Measurements from ENCODE around the gene ATP13A4. TPM values are rescaled to one million over a fixed set of nuclear protein-coding genes. Genes with fewer than 3 reads are reported as not detected.
"Not testable (repeated sequence)": the region's sequence is repeated elsewhere in the genome, so short reads cannot be mapped to it uniquely, and the experiment has no call there.

The ATP13A4 gene
- total RNA-seq, 1 donor from 2014 or later, result not detected

DNA sequence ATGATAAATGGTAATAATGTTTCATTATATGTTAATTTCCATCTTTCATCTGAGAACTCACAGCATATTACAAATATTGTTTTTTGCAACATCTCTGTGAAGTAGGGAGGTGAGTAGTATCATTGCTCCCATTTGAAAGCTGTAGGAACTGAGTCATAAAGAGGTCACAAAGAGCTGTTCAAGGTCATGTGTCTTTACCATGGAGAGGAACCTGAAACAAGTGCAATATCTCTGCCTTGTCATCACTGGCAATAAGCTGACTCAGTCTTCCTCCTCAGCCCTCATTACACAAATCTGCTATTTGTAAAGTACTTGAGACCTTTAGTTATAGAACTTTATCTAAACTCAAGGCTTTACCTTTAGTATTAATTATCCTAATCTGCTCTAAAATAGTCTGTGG lies 4.4 kb upstream of the ATP13A4 start:
- DNase-seq (ENCODE audit: low read depth in 2 of 2), result no peak

- DNase-seq (ENCODE audit: low read depth in 2 of 2), result no peak
These were observed 2.1 kb upstream of the ATP13A4 start for GRCh38 chr3:193556841-193557240.

GRCh38 chr3:193553586-193553985 lies 1.1 kb downstream of the ATP13A4 start:
- DNase-seq (ENCODE audit: low read depth in 2 of 2), result no peak

- no peak for DNase-seq (ENCODE audit: low read depth in 2 of 2)
These were observed 1.8 kb downstream of the ATP13A4 start for GRCh38 chr3:193552923-193553322.

DNA sequence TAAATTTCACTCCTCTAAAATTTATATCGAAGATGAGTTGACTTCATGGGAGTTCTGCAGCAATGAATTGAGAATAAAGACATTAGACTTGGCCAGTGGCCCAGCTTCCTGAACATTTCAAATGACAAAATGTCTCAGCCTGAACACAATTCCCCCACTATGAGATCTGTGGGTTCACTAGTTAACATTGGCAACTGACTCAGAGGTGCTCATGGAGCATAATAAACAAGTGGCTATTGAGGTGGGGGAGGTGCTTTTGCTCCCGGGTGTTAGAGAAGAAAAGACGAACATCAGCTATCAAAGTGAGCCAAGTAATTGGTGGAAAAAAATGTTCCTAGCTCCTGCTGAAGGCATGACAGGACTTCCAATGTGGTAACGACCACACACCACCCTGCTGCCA lies 6.3 kb downstream of the ATP13A4 start:
- no peak for DNase-seq (ENCODE audit: low read depth in 2 of 2)

GRCh38 chr3:193546129-193546528 lies 8.6 kb downstream of the ATP13A4 start:
- no peak for DNase-seq (ENCODE audit: low read depth in 2 of 2)

DNA sequence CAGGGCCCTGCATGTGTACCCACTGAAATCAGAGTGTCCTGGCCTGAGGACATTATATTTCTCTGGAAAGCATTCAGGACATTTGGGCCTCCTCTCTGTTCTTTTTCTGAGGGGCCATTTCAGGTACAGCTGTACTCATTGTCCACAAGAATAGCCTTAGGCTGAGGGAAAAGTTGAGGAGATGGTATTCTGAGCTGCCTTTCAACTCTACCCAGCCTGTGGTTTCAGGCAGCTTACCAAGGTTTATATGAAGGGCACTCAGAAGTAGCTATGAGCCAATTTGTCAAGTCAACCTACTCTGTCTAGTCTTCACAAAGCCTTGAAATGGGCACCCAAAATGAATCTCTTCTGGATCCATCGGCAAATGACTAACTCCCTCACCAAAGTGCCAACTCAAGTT lies 9.4 kb downstream of the ATP13A4 start:
- DNase-seq (ENCODE audit: low read depth in 2 of 2), result no peak

- no peak for DNase-seq (ENCODE audit: low read depth in 2 of 2)
These were observed 10.4 kb downstream of the ATP13A4 start for GRCh38 chr3:193544289-193544688.

- no peak for DNase-seq (ENCODE audit: low read depth in 2 of 2)
These were observed 24.2 kb downstream of the ATP13A4 start for GRCh38 chr3:193530231-193531165.

- DNase-seq (ENCODE audit: low read depth in 2 of 2), result not testable (repeated sequence)
These were observed 28.6 kb downstream of the ATP13A4 start for GRCh38 chr3:193526085-193526484.

GRCh38 chr3:193522473-193522872 lies 32.2 kb downstream of the ATP13A4 start:
- DNase-seq (ENCODE audit: low read depth in 2 of 2), result no peak

DNA sequence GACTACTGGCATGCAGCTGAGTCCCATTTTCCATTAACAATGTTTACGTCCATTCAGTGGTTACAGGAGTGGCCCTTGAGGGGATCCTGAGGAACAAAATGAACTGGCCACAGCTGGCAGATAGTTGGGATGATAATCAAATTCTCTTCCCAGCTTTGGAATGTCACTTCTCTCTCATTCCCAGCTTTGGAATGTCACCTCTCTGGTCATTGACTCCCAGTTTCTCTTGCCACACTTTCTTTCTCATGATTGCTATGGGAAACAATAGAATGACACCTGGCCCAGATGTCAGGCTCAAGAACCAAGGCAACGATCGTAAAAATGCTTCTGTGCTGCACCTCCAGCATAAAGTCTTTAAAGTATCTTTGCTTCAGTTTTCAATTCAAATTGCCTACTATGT lies 34.0 kb downstream of the ATP13A4 start:
- DNase-seq (ENCODE audit: low read depth in 2 of 2), result no peak

GRCh38 chr3:193515966-193516365 lies 38.7 kb downstream of the ATP13A4 start:
- no peak for DNase-seq (ENCODE audit: low read depth in 2 of 2)

DNA sequence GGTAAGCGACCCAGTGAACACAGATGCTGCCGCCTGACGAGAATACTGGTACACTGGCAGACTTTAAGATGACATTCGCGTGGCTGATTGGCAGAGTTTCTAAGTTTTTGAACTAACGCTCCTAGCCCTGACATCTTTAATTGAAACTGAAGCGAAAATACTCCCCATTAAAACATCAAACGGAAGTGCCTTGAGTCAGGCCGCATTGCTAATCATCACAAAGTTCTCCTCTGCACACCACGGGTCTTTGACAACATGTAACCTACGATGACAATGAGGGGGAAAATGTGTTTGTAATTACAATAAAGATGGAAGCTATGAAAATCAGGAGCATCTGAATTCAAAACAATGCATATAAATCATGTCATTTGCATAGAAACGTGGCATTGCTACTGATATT lies 44.5 kb downstream of the ATP13A4 start:
- DNase-seq (ENCODE audit: low read depth in 2 of 2), result no peak

- no peak for DNase-seq (ENCODE audit: low read depth in 2 of 2)
These were observed 45.4 kb downstream of the ATP13A4 start for GRCh38 chr3:193509103-193509965.

GRCh38 chr3:193508108-193508507 lies 46.6 kb downstream of the ATP13A4 start:
- DNase-seq (ENCODE audit: low read depth in 2 of 2), result no peak

DNA sequence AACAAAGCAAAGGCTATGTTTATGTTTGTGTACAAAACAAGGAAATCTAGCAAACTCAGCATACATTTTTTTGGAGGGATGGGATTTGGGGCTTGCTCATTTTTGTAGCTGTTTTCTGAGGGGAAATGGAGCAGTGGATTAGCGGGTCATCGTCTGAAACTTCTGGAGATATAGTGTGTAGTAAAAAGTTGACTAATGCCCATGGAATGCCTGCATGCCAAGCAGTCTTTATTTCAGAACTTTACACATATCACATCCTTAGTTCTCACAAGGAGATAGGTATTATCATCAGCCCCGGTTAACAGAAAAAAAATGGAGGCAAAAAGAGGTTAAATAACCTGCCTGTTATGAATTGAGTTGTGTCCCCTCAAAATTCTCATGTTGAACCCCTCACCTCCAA lies 47.1 kb downstream of the ATP13A4 start:
- no peak for DNase-seq (ENCODE audit: low read depth in 2 of 2)

DNA sequence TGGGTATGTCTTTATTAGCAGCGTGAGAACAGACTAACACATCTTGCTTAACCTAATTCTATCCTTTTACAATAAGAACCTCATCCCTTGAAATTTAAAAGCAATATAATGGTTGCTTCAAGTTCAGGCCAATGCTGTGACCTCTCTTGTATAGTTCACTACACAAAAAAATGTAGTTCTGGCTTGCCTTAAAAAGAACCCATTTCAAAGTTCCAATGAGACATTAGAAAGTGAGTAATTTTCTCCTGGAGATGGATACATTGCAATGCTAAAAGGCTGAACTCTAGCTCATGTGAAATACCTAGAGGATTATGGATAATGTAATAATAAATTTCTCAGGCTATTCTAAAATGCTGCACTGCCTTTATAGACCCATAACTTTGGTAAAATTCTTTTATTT lies 47.8 kb downstream of the ATP13A4 start:
- DNase-seq (ENCODE audit: low read depth in 2 of 2), result no peak

DNA sequence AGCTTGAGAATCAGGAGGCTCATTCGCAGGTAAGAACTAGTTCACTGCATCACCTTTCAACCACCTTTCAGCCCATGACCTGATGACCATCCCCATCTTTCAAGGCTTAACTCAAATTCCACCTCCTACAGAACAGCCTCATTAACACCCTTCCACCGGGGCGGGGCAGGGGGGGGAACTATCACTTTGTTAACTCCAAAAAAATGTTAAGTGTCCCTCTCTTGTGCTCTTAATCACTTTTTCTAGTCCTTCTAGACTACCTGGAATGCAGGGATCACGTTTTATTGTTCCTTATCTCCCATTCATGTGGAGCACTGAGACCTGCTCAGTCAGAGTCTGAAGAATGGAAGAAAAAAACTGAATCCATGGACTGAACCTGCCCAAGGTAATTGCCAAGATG lies 51.8 kb downstream of the ATP13A4 start:
- DNase-seq (ENCODE audit: low read depth in 2 of 2), result no peak

DNA sequence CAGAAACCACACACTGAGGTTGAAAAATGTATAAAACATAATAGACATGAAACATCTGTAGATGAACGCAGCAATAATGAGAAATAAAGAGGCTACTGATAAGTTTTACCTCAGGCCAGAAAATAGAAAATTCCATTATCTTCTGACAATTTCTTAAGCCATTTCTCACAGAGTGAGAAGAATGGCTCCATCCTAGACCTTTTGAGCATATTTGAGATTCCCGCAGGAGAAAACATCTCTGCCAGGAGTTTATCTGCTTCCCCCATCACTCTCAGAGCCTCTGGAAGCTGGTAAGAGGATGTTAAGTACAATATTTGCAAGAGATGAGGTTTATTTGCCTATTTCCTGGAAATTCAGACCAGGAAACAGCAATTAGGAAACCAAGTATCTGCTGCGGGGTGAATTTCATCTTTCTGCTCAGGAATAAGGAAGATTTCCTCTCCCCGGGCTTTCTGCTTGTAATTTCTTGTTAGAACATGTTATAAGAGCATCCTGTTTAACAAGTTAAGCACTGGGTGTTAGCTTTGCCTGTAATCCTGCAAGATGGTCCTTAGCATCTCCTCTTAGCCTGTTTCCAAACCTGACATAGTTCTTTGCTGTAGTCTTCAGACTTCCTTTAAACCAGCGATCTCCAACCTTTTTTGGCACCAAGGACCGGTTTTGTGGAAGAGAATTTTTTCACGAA lies 54.8 kb downstream of the ATP13A4 start:
- DNase-seq (ENCODE audit: low read depth in 2 of 2), result no peak

DNA sequence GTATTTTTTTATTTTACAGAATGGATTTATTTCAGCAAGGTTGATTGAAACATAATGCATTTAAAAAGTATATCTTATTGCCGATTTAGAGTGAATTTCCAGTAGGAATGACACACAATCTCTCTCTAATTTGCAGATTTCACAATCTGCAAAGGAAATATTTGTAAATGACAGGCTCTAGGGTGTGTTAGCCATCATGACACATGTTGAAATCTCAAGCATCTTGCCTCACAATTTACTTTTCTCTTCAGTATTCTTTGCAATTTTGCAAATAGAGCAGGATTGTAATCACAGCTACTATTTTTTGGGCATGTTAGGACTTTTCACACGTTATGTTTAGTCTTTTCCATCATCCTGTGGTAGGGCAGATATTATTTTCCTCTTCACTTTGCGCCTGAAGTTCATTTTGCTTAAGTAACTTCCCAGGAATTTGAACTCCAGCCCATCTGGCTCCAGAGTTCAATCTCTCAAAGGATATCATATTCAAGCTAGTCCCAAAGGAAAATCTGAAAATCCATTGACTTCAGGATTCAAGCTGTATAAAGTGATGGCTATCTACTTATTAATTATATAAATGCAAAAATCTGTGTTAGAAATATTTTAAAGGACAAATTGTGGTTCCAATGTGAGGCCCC lies 55.4 kb downstream of the ATP13A4 start:
- no peak for DNase-seq (ENCODE audit: low read depth in 2 of 2)
